ENCODE results near the gene KCNK16.

KCNK16 gene

GRCh38 chr6:39274903-39275302 lies 47.6 kb downstream of the KCNK16 start:
- no peak for DNase-seq
- Histone ChIP-seq H3K27me3 (no peaks in the 10 kb centered on the region), H3K27ac (no peak overlapping the region), H3K9me3 (no peaks in the 10 kb centered on the region), H3K36me3 (no peaks in the 10 kb centered on the region), H3K4me1 (peaks cover 0 to 1% (median 0%) of the 10 kb centered on the region in 4 donors), H3K4me3 (no peak overlapping the region)
- intact Hi-C loops (cut with DNase I; ENCODE audit: low total_unique reads), result no loop called here
- no peak for TF ChIP-seq CTCF (IDR thresholded peaks at IDR 0.05)

GRCh38 chr6:39274471-39274870 lies 48.0 kb downstream of the KCNK16 start:
- H3K4me1 ChIP-seq, result no peaks in the 10 kb centered on the region
- no peaks in the 10 kb centered on the region for H3K27me3 ChIP-seq
- H3K36me3 ChIP-seq, result no peaks in the 10 kb centered on the region
- intact Hi-C loops (cut with DNase I; ENCODE audit: low total_unique reads), result no loop called here
- no peak for TF ChIP-seq CTCF (IDR thresholded peaks at IDR 0.05)
- H3K27ac ChIP-seq, result no peak overlapping the region
- no peak for DNase-seq
- no peak overlapping the region for H3K4me3 ChIP-seq
- no peaks in the 10 kb centered on the region for H3K9me3 ChIP-seq

GRCh38 chr6:39273406-39273821 lies 49.1 kb downstream of the KCNK16 start:
- no peaks in the 10 kb centered on the region for H3K4me1 ChIP-seq
- DNase-seq, result no peak
- no peak for TF ChIP-seq CTCF (IDR thresholded peaks at IDR 0.05)

GRCh38 chr6:39269961-39270360 lies 52.5 kb downstream of the KCNK16 start:
- Histone ChIP-seq H3K27me3 (no peaks in the 10 kb centered on the region), H3K4me1 (no peaks in the 10 kb centered on the region), H3K36me3 (no peaks in the 10 kb centered on the region), H3K27ac (no peak overlapping the region), H3K9me3 (no peaks in the 10 kb centered on the region), H3K4me3 (no peak overlapping the region)
- intact Hi-C loops (cut with DNase I; ENCODE audit: low total_unique reads), result no loop called here
- no peak for DNase-seq
- TF ChIP-seq CTCF (IDR thresholded peaks at IDR 0.05), result no peak

More at GRCh38 chr6:39273406-39273821, 49.1 kb downstream of the KCNK16 start:
- Histone ChIP-seq H3K27ac (no peak overlapping the region), H3K27me3 (no peaks in the 10 kb centered on the region), H3K4me3 (no peak overlapping the region), H3K9me3 (no peaks in the 10 kb centered on the region), H3K36me3 (no peaks in the 10 kb centered on the region)
- intact Hi-C loops (cut with DNase I; ENCODE audit: low total_unique reads), result no loop called here

- intact Hi-C loops (cut with DNase I; ENCODE audit: low total_unique reads), result no loop called here
- no peak overlapping the region for H3K27ac ChIP-seq
- H3K4me3 ChIP-seq, result no peak overlapping the region
- TF ChIP-seq CTCF (IDR thresholded peaks at IDR 0.05), result no peak
- H3K27me3 ChIP-seq, result no peaks in the 10 kb centered on the region
- H3K9me3 ChIP-seq, result no peaks in the 10 kb centered on the region
- no peaks in the 10 kb centered on the region for H3K36me3 ChIP-seq
- H3K4me1 ChIP-seq, result no peaks in the 10 kb centered on the region
- no peak for DNase-seq
Observed at GRCh38 chr6:39268721-39269120, 53.8 kb downstream of the KCNK16 start.

GRCh38 chr6:39268171-39268570 lies 54.3 kb downstream of the KCNK16 start:
- H3K36me3 ChIP-seq, result no peaks in the 10 kb centered on the region
- no peaks in the 10 kb centered on the region for H3K4me1 ChIP-seq
- intact Hi-C loops (cut with DNase I; ENCODE audit: low total_unique reads), result no loop called here
- H3K27me3 ChIP-seq, result no peaks in the 10 kb centered on the region
- no peak for TF ChIP-seq CTCF (IDR thresholded peaks at IDR 0.05)
- H3K27ac ChIP-seq, result no peak overlapping the region
- no peak for DNase-seq
- H3K4me3 ChIP-seq, result no peak overlapping the region
- H3K9me3 ChIP-seq, result no peaks in the 10 kb centered on the region

All from tibial artery (tissue), 4 donors.